Activated T-cell treated with anti-CD3 and anti-CD28 coated beads, Interleukin-2, amount 50 U/mL, for 4 hours (primary cell): Measurements from ENCODE around the gene DENND5A. TPM values are rescaled to one million over a fixed set of nuclear protein-coding genes. Genes with fewer than 3 reads are reported as not detected.
"Not testable (repeated sequence)": the region's sequence is repeated elsewhere in the genome, so short reads cannot be mapped to it uniquely, and the experiment has no call there.

Experiments used
- ATAC-seq, 2 donors: fragments of 200-7000 bp; cut with Tn5 transposase; one replicate each; pipeline ENCODE4 v1.10.0; 2021
- DNase-seq: peaks from one replicate; pipeline ENCODE4 v3.0.0-alpha.2; 2020
- H3K27me3 Mint-ChIP-seq: one replicate; pipeline ENCODE4 v1.8.0; 2021; ENCODE audit warnings: low read depth, mixed read lengths
- H3K36me3 Mint-ChIP-seq: one replicate; pipeline ENCODE4 v1.8.0; 2022; ENCODE audit warnings: mixed read lengths; ENCODE audit not compliant: insufficient read depth
- H3K4me1 Mint-ChIP-seq: one replicate; pipeline ENCODE4 v1.8.0; 2021; ENCODE audit warnings: low read depth, mixed read lengths
- H3K4me3 Mint-ChIP-seq: one replicate; pipeline ENCODE4 v1.8.0; 2021; ENCODE audit warnings: mild to moderate bottlenecking, moderate library complexity, mixed read lengths
- H3K9me3 Mint-ChIP-seq: one replicate; pipeline ENCODE4 v1.8.0; 2021; ENCODE audit warnings: mixed read lengths
- total RNA-seq, 3 donors: library from RNA; stranded (reverse); gene quantifications; one replicate each; pipeline ENCODE4 v1.2.1, GENCODE V29; 2021

The DENND5A gene
- total RNA-seq, 3 donors from 2014 or later, result 32.5 to 62.9 (median 44.2) TPM

GRCh38 chr11:9251311-9251710 is 13.8 kb downstream of the DENND5A start:
- Mint-ChIP-seq H3K36me3 (peaks cover 5% of the 10 kb centered on the region), H3K4me3 (peak overlapping the region; percentile 8), H3K4me1 (peaks cover 66% of the 10 kb centered on the region), H3K9me3 (no peaks in the 10 kb centered on the region), H3K27me3 (no peaks in the 10 kb centered on the region)
- peak; percentile 63 to 64 for ATAC-seq
- no peak for DNase-seq

- Mint-ChIP-seq H3K27me3 (no peaks in the 10 kb centered on the region), H3K4me3 (peak overlapping the region; percentile 57), H3K9me3 (no peaks in the 10 kb centered on the region), H3K36me3 (peaks cover 5% of the 10 kb centered on the region), H3K4me1 (peaks cover 71% of the 10 kb centered on the region)
- ATAC-seq, result peak; percentile 85 to 88
- no peak for DNase-seq
These were observed 15.0 kb downstream of the DENND5A start for GRCh38 chr11:9250139-9250582.

GRCh38 chr11:9249252-9249651 is 15.9 kb downstream of the DENND5A start:
- ATAC-seq (no peak), DNase-seq (no peak)
- H3K27me3 Mint-ChIP-seq, result no peaks in the 10 kb centered on the region
- H3K36me3 Mint-ChIP-seq, result peaks cover 3% of the 10 kb centered on the region
- H3K4me1 Mint-ChIP-seq, result peaks cover 68% of the 10 kb centered on the region
- H3K9me3 Mint-ChIP-seq, result no peaks in the 10 kb centered on the region
- H3K4me3 Mint-ChIP-seq, result no peak overlapping the region

DNA sequence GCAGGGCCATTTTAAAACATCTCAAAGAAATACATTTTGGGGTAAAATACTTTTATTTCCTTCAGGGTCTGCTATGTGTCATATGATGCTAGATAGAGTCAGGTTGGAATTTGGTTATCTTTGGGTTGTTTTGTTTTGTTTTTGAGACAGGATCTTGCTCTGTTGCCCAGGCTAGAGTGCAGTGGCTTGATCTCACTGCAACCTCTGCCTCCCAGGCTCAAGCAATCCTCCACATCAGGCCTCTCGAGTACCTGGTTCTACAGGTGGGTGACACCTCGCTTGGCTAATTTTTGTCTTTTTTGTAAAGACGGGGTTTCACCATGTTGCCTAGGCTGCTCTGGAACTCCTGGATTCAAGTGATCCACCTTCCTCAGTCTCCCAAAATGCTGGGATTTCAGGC is 17.3 kb downstream of the DENND5A start:
- DNase-seq (no peak), ATAC-seq (no peak)
- Mint-ChIP-seq H3K4me3 (no peak overlapping the region), H3K27me3 (no peaks in the 10 kb centered on the region), H3K4me1 (peaks cover 68% of the 10 kb centered on the region), H3K36me3 (peaks cover 3% of the 10 kb centered on the region), H3K9me3 (no peaks in the 10 kb centered on the region)

DNA sequence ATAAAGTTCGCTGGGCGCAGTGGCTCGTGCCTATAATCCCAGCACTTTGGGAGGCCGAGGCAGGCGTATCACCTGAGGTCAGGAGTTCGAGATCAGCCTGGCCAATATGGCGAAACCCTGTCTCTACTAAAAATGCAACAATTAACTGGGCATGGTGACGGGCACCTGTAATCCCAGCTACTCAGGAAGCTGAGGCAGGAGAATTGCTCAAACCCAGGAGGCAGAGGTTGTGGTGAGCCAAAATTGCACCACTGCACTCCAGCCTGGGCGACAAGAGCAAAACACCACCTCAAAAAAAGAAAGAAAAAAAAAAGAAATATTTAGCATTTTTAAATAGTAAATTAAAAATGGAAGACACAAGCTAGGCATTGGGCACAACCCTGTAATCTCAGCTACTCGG is 28.9 kb downstream of the DENND5A start:
- not testable (repeated sequence) for H3K27me3 Mint-ChIP-seq, H3K9me3 Mint-ChIP-seq

DNA sequence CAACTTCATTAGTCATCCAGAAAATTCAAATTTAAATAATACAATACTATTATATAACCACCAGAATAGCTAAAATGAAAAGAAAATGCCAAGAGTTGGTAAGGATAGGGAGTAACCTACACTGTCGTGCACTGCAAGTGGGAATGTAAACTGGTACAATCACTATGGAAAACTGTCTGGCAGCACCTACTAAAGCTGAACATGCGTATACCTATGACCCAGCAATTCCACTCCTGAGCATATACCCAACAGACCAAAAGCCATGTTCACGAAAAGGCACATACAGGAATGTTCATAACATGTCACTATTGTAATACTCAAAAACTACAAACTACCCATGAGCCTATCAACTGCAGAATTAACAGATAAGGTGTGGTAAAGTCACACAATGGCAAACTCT is 32.7 kb downstream of the DENND5A start:
- peaks cover 49% of the 10 kb centered on the region for H3K4me1 Mint-ChIP-seq
- H3K36me3 Mint-ChIP-seq, result peaks cover 2% of the 10 kb centered on the region
- no peaks in the 10 kb centered on the region for H3K27me3 Mint-ChIP-seq
- ATAC-seq, result no peak
- no peak for DNase-seq
- no peaks in the 10 kb centered on the region for H3K9me3 Mint-ChIP-seq
- H3K4me3 Mint-ChIP-seq, result no peak overlapping the region

More for the DNA sequence above, 28.9 kb downstream of the DENND5A start:
- DNase-seq, ATAC-seq, H3K36me3 Mint-ChIP-seq, H3K4me3 Mint-ChIP-seq: not testable (repeated sequence)
- H3K4me1 Mint-ChIP-seq, result peaks cover 41% of the 10 kb centered on the region

DNA sequence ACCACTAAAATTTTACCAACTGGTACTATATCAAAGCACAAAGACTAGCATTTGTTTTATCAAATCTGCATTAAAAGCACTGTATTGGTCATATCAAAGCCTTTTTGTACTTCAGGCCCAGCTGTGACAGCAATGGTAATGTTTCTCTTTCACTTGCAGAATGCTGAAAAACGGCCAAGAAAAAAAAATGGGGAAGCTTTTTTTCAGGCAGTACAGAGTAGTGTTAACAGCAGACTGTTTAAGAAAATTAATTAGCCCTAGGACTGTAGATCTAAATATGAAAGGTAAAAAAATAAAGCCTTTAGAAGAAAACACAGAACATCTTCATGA is 33.3 kb downstream of the DENND5A start:
- no peaks in the 10 kb centered on the region for H3K27me3 Mint-ChIP-seq
- ATAC-seq, result peak; percentile 41 to 48
- H3K9me3 Mint-ChIP-seq, result no peaks in the 10 kb centered on the region
- H3K4me1 Mint-ChIP-seq, result peaks cover 44% of the 10 kb centered on the region
- H3K4me3 Mint-ChIP-seq, result peak overlapping the region; percentile 68
- H3K36me3 Mint-ChIP-seq, result peaks cover 2% of the 10 kb centered on the region
- no peak for DNase-seq

DNA sequence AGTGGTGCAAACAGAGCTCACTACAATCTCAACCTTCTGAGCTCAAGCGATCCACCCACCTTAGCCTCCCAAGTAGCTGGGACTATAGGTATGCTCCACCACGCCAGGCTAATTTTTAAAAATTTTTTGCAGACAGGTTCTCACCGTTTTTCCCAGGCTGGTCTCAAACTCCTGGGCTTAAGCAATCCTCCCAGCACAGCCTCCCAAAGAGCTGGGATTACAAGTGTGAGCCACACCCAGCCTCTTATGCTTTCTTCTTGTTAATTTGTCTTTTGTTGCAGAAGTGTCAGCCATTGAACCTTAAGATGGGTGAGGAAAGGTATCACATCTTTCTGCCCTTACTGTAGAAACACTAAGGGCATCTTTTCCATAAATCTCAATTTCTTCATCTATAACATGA is 34.9 kb downstream of the DENND5A start:
- no peak for ATAC-seq
- H3K27me3 Mint-ChIP-seq, result no peaks in the 10 kb centered on the region
- no peak for DNase-seq
- no peaks in the 10 kb centered on the region for H3K9me3 Mint-ChIP-seq
- peaks cover 45% of the 10 kb centered on the region for H3K4me1 Mint-ChIP-seq
- no peak overlapping the region for H3K4me3 Mint-ChIP-seq
- peaks cover 2% of the 10 kb centered on the region for H3K36me3 Mint-ChIP-seq

DNA sequence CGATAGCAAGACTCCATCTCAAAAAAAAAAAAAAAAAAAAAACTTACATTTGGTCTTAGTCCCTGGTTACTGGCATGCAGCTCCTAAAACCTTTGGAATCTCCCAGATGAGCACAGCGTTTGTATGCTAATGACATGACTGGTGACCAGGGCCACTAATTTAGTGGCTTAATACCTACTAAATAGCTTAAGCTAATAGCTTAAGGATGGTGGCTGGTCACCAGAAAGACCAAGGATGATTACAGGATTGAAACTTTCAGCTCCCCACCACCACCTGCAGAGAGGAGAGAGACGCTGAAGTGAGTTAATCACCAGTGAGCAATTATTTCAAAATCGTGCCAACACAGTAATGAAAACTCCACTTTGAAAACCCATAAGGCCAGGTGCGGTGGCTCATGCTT is 37.1 kb downstream of the DENND5A start:
- no peaks in the 10 kb centered on the region for H3K27me3 Mint-ChIP-seq
- peaks cover 45% of the 10 kb centered on the region for H3K4me1 Mint-ChIP-seq
- ATAC-seq, result no peak
- no peaks in the 10 kb centered on the region for H3K9me3 Mint-ChIP-seq
- H3K36me3 Mint-ChIP-seq, result peaks cover 6% of the 10 kb centered on the region
- no peak overlapping the region for H3K4me3 Mint-ChIP-seq
- no peak for DNase-seq

DNA sequence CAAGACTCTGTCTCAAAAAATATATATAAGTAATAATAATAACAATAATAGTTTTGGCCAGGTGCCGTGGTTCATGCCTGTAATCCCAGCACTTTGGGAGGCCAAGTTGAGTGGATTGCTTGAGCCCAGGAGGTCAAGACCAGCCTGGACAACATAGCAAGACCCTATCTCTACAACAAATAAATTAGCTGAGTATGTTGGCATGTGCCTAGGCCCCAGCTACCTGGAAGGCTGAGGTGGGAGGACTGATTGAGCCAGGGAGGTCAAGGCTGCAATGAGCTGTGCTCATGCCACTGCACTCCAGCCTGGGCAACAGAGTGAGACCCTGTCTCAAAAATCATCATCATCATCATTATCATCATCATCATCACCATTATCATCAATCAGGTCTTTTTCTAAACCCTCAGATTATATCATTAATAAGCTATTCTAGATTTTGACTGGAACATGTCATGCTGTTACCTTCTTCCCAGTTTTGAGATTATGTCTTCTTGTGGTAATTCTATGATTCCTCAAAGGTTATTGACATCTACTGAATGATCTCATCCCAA is 39.3 kb downstream of the DENND5A start:
- no peaks in the 10 kb centered on the region for H3K9me3 Mint-ChIP-seq
- no peak overlapping the region for H3K4me3 Mint-ChIP-seq
- no peaks in the 10 kb centered on the region for H3K27me3 Mint-ChIP-seq
- ATAC-seq (no peak), DNase-seq (no peak)
- peaks cover 5% of the 10 kb centered on the region for H3K36me3 Mint-ChIP-seq
- H3K4me1 Mint-ChIP-seq, result peaks cover 30% of the 10 kb centered on the region

- H3K9me3 Mint-ChIP-seq, result no peaks in the 10 kb centered on the region
- no peak for DNase-seq
- H3K4me3 Mint-ChIP-seq, result no peak overlapping the region
- peaks cover 18% of the 10 kb centered on the region for H3K4me1 Mint-ChIP-seq
- peaks cover 5% of the 10 kb centered on the region for H3K36me3 Mint-ChIP-seq
- no peaks in the 10 kb centered on the region for H3K27me3 Mint-ChIP-seq
- ATAC-seq, result no peak
These were observed 42.5 kb downstream of the DENND5A start for GRCh38 chr11:9222654-9223053.

- not testable (repeated sequence) for DNase-seq, H3K9me3 Mint-ChIP-seq, ATAC-seq, H3K27me3 Mint-ChIP-seq, H3K36me3 Mint-ChIP-seq, H3K4me3 Mint-ChIP-seq
- peaks cover 17% of the 10 kb centered on the region for H3K4me1 Mint-ChIP-seq
These were observed 44.3 kb downstream of the DENND5A start for GRCh38 chr11:9220853-9221252.

- Mint-ChIP-seq H3K36me3 (no peaks in the 10 kb centered on the region), H3K4me1 (peaks cover 21% of the 10 kb centered on the region), H3K27me3 (no peaks in the 10 kb centered on the region), H3K9me3 (no peaks in the 10 kb centered on the region), H3K4me3 (no peak overlapping the region)
- no peak for DNase-seq
- no peak for ATAC-seq
These were observed 45.6 kb downstream of the DENND5A start for GRCh38 chr11:9219572-9219971.

- H3K9me3 Mint-ChIP-seq, result no peaks in the 10 kb centered on the region
- H3K4me3 Mint-ChIP-seq, result no peak overlapping the region
- peaks cover 1% of the 10 kb centered on the region for H3K36me3 Mint-ChIP-seq
- no peak for DNase-seq
- no peaks in the 10 kb centered on the region for H3K27me3 Mint-ChIP-seq
- H3K4me1 Mint-ChIP-seq, result peaks cover 22% of the 10 kb centered on the region
- no peak for ATAC-seq
These were observed 46.0 kb downstream of the DENND5A start for GRCh38 chr11:9219115-9219514.

DNA sequence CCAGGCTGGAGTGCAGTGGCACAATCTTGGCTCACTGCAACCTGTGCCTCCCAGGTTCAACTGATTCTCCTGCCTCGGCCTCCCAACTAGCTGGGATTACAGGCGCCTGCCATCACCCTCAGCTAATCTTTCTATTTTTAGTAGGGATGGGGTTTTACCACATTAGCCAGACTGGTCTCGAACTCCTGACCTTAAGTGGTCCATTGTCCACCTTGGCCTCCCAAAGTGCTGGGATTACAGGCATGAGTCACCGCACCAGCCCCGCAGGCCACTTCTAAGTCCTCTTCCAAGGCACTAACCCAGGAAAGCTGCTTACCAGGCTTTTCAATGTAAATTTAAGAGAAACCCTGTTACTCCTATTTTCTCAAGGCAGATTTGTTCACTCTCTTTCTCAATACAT is 50.4 kb downstream of the DENND5A start:
- peaks cover 5% of the 10 kb centered on the region for H3K36me3 Mint-ChIP-seq
- no peak for DNase-seq
- H3K4me1 Mint-ChIP-seq, result peaks cover 47% of the 10 kb centered on the region
- H3K27me3 Mint-ChIP-seq, result no peaks in the 10 kb centered on the region
- ATAC-seq, result no peak
- H3K4me3 Mint-ChIP-seq, result no peak overlapping the region
- no peaks in the 10 kb centered on the region for H3K9me3 Mint-ChIP-seq

- Mint-ChIP-seq H3K9me3 (no peaks in the 10 kb centered on the region), H3K4me3 (no peak overlapping the region), H3K27me3 (no peaks in the 10 kb centered on the region), H3K4me1 (peaks cover 70% of the 10 kb centered on the region), H3K36me3 (peaks cover 5% of the 10 kb centered on the region)
- ATAC-seq, result no peak
- no peak for DNase-seq
These were observed 53.8 kb downstream of the DENND5A start for GRCh38 chr11:9211322-9211721.
